ENCODE results near the gene CAMTA1. TPM values are rescaled to one million over a fixed set of nuclear protein-coding genes. Genes with fewer than 3 reads are reported as not detected.

Gene CAMTA1
- total RNA-seq, 1 experiment from 2014 or later = 82.2 TPM

GRCh38 chr1:7116001-7116400, 330.7 kb downstream of the CAMTA1 start:
- ChIA-PET POLR2A (no interaction called here), CTCF (no interaction called here)
- no peaks in the 10 kb centered on the region for H3K9me3 ChIP-seq (ENCODE audit: control insufficient read depth, insufficient read depth, low read depth, low read length)
- no peaks in the 10 kb centered on the region for H3K4me1 ChIP-seq (ENCODE audit: control insufficient read depth, insufficient read depth, low read length)
- no peak overlapping the region for H3K4me3 ChIP-seq (ENCODE audit: low read depth in 2 of 2, low read length in 2 of 2)
- in situ Hi-C loops (cut with HindIII; ENCODE audit: low pct_unique_long_range_greater_than_20kb, low sequenced_read_pairs) (no loop called here), intact Hi-C loops (cut with micrococcal nuclease; ENCODE audit: unreplicated experiment) (no loop called here)
- H3K27ac ChIP-seq (ENCODE audit: low read length) = no peak overlapping the region
- no peaks in the 10 kb centered on the region for H3K36me3 ChIP-seq (ENCODE audit: control insufficient read depth, insufficient read depth, low read length)
- no TSS peak for BruUV-seq (replicated peaks)
- no peaks in the 10 kb centered on the region; the same call in 1 of the 2 replicates for H3K27me3 ChIP-seq (ENCODE audit: control insufficient read depth, insufficient read depth, low read length)
- TF ChIP-seq SIN3A (IDR thresholded peaks at IDR 0.05; ENCODE audit: borderline replicate concordance, insufficient read depth, low read depth, low read length) (no peak), REST (IDR thresholded peaks at IDR 0.05; ENCODE audit: insufficient read depth in 1 of 2, low read depth in 2 of 2, low read length in 1 of 2) (no peak), CTCF (IDR thresholded peaks at IDR 0.05) (no peak), TCF7L2 (IDR thresholded peaks at IDR 0.05; ENCODE audit: low read depth, low read length) (no peak), POLR2AphosphoS5 (IDR thresholded peaks at IDR 0.05; ENCODE audit: low read depth, low read length) (no peak)
- ATAC-seq (no peak), DNase-seq (ENCODE audit: low read depth, low spot score) (no peak)

GRCh38 chr1:7117399-7118281, 332.4 kb downstream of the CAMTA1 start:
- no peak overlapping the region for H3K27ac ChIP-seq (ENCODE audit: low read length)
- no peak overlapping the region for H3K4me3 ChIP-seq (ENCODE audit: low read depth in 2 of 2, low read length in 2 of 2)
- ATAC-seq (peak; percentile 80), DNase-seq (ENCODE audit: low read depth, low spot score) (no peak)
- no peaks in the 10 kb centered on the region for H3K4me1 ChIP-seq (ENCODE audit: control insufficient read depth, insufficient read depth, low read length)
- no peaks in the 10 kb centered on the region for H3K9me3 ChIP-seq (ENCODE audit: control insufficient read depth, insufficient read depth, low read depth, low read length)
- intact Hi-C loops (cut with micrococcal nuclease; ENCODE audit: unreplicated experiment) (no loop called here), in situ Hi-C loops (cut with HindIII; ENCODE audit: low pct_unique_long_range_greater_than_20kb, low sequenced_read_pairs) (no loop called here)
- ChIA-PET POLR2A (no interaction called here), CTCF (no interaction called here)
- H3K36me3 ChIP-seq (ENCODE audit: control insufficient read depth, insufficient read depth, low read length) = no peaks in the 10 kb centered on the region
- no peak for TF ChIP-seq POLR2AphosphoS5 (IDR thresholded peaks at IDR 0.05; ENCODE audit: low read depth, low read length)
- no peak for TF ChIP-seq CTCF (IDR thresholded peaks at IDR 0.05)
- no peaks in the 10 kb centered on the region for H3K27me3 ChIP-seq (ENCODE audit: control insufficient read depth, insufficient read depth, low read length)
- BruUV-seq (replicated peaks) = no TSS peak
